NCI-H2227 (cell line): ENCODE results near the gene CXCR2.
"Not testable (repeated sequence)": the region's sequence is repeated elsewhere in the genome, so short reads cannot be mapped to it uniquely, and the experiment has no call there.

Source experiments
- DNase-seq: peaks from one replicate; lab custom pipeline; 2025; ENCODE audit not compliant: unreplicated experiment; lab: John Stamatoyannopoulos, UW

CXCR2 gene

GRCh38 chr2:218129458-218130135, 3.8 kb downstream of the CXCR2 start:
- DNase-seq: no peak

- no peak for DNase-seq
Measured at GRCh38 chr2:218130377-218130776, 4.5 kb downstream of the CXCR2 start.

GRCh38 chr2:218130822-218131221, 5.0 kb downstream of the CXCR2 start:
- no peak for DNase-seq

GRCh38 chr2:218137514-218137913, 11.7 kb downstream of the CXCR2 start:
- no peak for DNase-seq

GRCh38 chr2:218138047-218138446, 12.2 kb downstream of the CXCR2 start:
- no peak for DNase-seq

GRCh38 chr2:218145124-218145523, 19.3 kb downstream of the CXCR2 start:
- DNase-seq: no peak

GRCh38 chr2:218146056-218146455, 20.2 kb downstream of the CXCR2 start:
- no peak for DNase-seq

GRCh38 chr2:218149098-218149497, 23.3 kb downstream of the CXCR2 start:
- no peak for DNase-seq

- DNase-seq: no peak
Measured at GRCh38 chr2:218149848-218150440, 24.1 kb downstream of the CXCR2 start.

GRCh38 chr2:218152172-218152571, 26.3 kb downstream of the CXCR2 start:
- no peak for DNase-seq

- no peak for DNase-seq
Measured at GRCh38 chr2:218152777-218153176, 26.9 kb downstream of the CXCR2 start.

GRCh38 chr2:218155953-218156479, 30.2 kb downstream of the CXCR2 start:
- DNase-seq: no peak

- DNase-seq: no peak
Measured at GRCh38 chr2:218161644-218162043, 35.8 kb downstream of the CXCR2 start.

- no peak for DNase-seq
Measured at GRCh38 chr2:218162814-218163213, 37.0 kb downstream of the CXCR2 start.

- no peak for DNase-seq
Measured at GRCh38 chr2:218166791-218167190, 41.0 kb downstream of the CXCR2 start, which contains the start of gene CXCR1. Gene CXCR1 (minus strand): TSS chr2:218166962. CDS start chr2:218165211, 1,751 bp downstream.

GRCh38 chr2:218168016-218168415, 42.2 kb downstream of the CXCR2 start:
- no peak for DNase-seq

GRCh38 chr2:218168635-218169462, 43.0 kb downstream of the CXCR2 start:
- DNase-seq: peak; percentile 29

GRCh38 chr2:218169757-218170546, 44.1 kb downstream of the CXCR2 start:
- no peak for DNase-seq

- not testable (repeated sequence) for DNase-seq
Measured at GRCh38 chr2:218171744-218172143, 45.9 kb downstream of the CXCR2 start.

- no peak for DNase-seq
Measured at GRCh38 chr2:218172845-218173244, 47.0 kb downstream of the CXCR2 start.

GRCh38 chr2:218179782-218180181, 54.0 kb downstream of the CXCR2 start:
- DNase-seq: no peak
